ENCODE results near the gene LBX2. TPM values are rescaled to one million over a fixed set of nuclear protein-coding genes. Genes with fewer than 3 reads are reported as not detected.
A peak's percentile ranks its signal among the peaks of the same experiment; 100 is the strongest.

Gene LBX2
- total and polyA plus RNA-seq, 9 of the 15 experiments (the other 6 are each of a cell fraction or from before 2014, with no cell fraction given) = 0.39 to 6.2 (median 1.8) TPM; not detected in 1

DNA sequence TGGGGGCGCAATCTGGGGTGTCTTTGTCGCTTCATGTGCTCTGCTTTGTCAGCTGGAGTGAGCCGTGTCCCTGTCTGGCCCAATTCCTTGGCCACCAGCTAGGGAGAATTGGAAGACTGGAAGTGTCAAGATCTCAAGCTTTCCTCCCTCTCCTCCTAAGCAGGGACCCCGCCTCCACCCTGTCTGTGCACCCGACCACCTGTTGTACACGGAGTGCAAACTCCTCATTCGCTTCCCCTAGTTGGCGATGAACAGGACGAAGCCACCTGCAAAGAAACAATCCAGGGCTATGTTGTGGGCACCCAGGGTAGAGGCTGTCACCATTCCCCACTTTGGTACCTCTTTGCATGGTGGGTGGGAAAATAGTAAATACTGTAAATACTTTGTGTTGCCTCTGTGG is 28.3 kb upstream of the LBX2 start:
- DNase-seq (ENCODE audit: extremely low read depth in 1 of 4, low spot score in 3 of 4) = no peak
- intact Hi-C loops (cut with micrococcal nuclease) = loop anchor here (2.0 kb wide), 1 partner anchor 45 kb away; the partner anchor contains the start of genes CCDC142 and TTC31
- peak overlapping the region; percentile 5 to 97; a peak in 3 of 4 replicates for H3K9ac ChIP-seq (ENCODE audit: insufficient read depth in 1 of 2, low read depth in 2 of 2, low read length in 2 of 2)
- peaks cover 28 to 33% of the 10 kb centered on the region in 2 experiments for H3K4me1 ChIP-seq (replicated peaks in 1 of 2; ENCODE audit: control insufficient read depth in 2 of 2, insufficient read depth in 2 of 2, low read length in 2 of 2)
- no peak for FAIRE-seq
- POLR2A ChIA-PET = interaction anchor here (1.1 to 1.6 kb wide), 3 partner anchors 10 to 60 kb away, joined by 3 to 5 read pairs (median 5); no protein-coding TSS in a partner anchor
- H3K4me2 ChIP-seq (ENCODE audit: insufficient read depth, low read length) = peak overlapping the region; percentile 96
- H4K20me1 ChIP-seq (replicated peaks; ENCODE audit: control insufficient read depth, insufficient read depth, low read length) = peaks cover 5% of the 10 kb centered on the region; the same call in 1 of the 2 replicates
- no peak overlapping the region for H2AFZ ChIP-seq (ENCODE audit: low read depth, low read length)
- no peak overlapping the region; the same call in 2 of the 3 replicates for H3K27ac ChIP-seq (ENCODE audit: extremely low read depth, low read depth, low read length)
- peaks cover 52% of the 10 kb centered on the region for H3K79me2 ChIP-seq (ENCODE audit: control insufficient read depth, insufficient read depth, low read length)
- WGBS (ENCODE audit: insufficient coverage, low coverage, missing lambda C conversion rate) = 91% methylated on average over 6 of the region's 9 CpGs
- TSS peak; percentile 63 for BruUV-seq (replicated peaks)
- in situ Hi-C loops (cut with MboI) = no loop called here
- ATAC-seq = no peak
- peak overlapping the region; percentile 96 for H3K4me3 ChIP-seq
- CTCF ChIA-PET (ENCODE audit: low intra/inter-chr PET ratio) = no interaction called here
- no peaks in the 10 kb centered on the region for H3K27me3 ChIP-seq (ENCODE audit: control insufficient read depth in 2 of 2, insufficient read depth in 2 of 2, low read length in 2 of 2)
- H3K36me3 ChIP-seq (ENCODE audit: control insufficient read depth, insufficient read depth, low read length) = peaks cover 55% of the 10 kb centered on the region
- H3K9me1 ChIP-seq (ENCODE audit: control insufficient read depth, insufficient read depth, low read length) = peaks cover 3% of the 10 kb centered on the region
- no peak for TF ChIP-seq SP2 (IDR thresholded peaks at IDR 0.05; ENCODE audit: extremely low read depth, low read depth, low read length, poor library complexity, severe bottlenecking)
- no peak for TF ChIP-seq ZNF347 (CRISPR knock-in tag; IDR thresholded peaks at IDR 0.05; ENCODE audit: low read depth)
- no peak for TF ChIP-seq ZNF644 (tag; IDR thresholded peaks at IDR 0.05; ENCODE audit: low read depth)
- TF ChIP-seq, protein P1, sequence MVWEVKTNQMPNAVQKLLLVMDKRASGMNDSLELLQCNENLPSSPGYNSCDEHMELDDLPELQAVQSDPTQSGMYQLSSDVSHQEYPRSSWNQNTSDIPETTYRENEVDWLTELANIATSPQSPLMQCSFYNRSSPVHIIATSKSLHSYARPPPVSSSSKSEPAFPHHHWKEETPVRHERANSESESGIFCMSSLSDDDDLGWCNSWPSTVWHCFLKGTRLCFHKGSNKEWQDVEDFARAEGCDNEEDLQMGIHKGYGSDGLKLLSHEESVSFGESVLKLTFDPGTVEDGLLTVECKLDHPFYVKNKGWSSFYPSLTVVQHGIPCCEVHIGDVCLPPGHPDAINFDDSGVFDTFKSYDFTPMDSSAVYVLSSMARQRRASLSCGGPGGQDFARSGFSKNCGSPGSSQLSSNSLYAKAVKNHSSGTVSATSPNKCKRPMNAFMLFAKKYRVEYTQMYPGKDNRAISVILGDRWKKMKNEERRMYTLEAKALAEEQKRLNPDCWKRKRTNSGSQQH (CRISPR knock-in tag; IDR thresholded peaks at IDR 0.05) = no peak
- TF ChIP-seq, protein P2, sequence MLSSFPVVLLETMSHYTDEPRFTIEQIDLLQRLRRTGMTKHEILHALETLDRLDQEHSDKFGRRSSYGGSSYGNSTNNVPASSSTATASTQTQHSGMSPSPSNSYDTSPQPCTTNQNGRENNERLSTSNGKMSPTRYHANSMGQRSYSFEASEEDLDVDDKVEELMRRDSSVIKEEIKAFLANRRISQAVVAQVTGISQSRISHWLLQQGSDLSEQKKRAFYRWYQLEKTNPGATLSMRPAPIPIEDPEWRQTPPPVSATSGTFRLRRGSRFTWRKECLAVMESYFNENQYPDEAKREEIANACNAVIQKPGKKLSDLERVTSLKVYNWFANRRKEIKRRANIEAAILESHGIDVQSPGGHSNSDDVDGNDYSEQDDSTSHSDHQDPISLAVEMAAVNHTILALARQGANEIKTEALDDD (IDR thresholded peaks at IDR 0.05) = no peak
- no peak for TF ChIP-seq ZNF165 (CRISPR knock-in tag; IDR thresholded peaks at IDR 0.05; ENCODE audit: borderline replicate concordance)
- no peak for TF ChIP-seq CHD2 (IDR thresholded peaks at IDR 0.05; ENCODE audit: low read depth, low read length)
- TF ChIP-seq SAFB (IDR thresholded peaks at IDR 0.05; ENCODE audit: borderline replicate concordance, low read depth, low read length) = no peak
- TF ChIP-seq TCFL5 (CRISPR knock-in tag; conservative IDR thresholded peaks at IDR 0.05) = no peak
- no peak for TF ChIP-seq ZFPM2 (CRISPR knock-in tag; IDR thresholded peaks at IDR 0.05)
- no peaks in the 10 kb centered on the region for H3K9me3 ChIP-seq (replicated peaks; ENCODE audit: control insufficient read depth, insufficient read depth, low read depth, low read length)

Measured in K562 (cell line).